ENCODE results near the gene SUGP1.

SUGP1 gene

GRCh38 chr19:19342086-19343015, 22.0 kb upstream of the SUGP1 start:
- DNase-seq (ENCODE audit: low read depth in 2 of 2) = no peak

GRCh38 chr19:19341026-19341425, 20.7 kb upstream of the SUGP1 start:
- no peak for DNase-seq (ENCODE audit: low read depth in 2 of 2)

- no peak for DNase-seq (ENCODE audit: low read depth in 2 of 2)
Measured at GRCh38 chr19:19338082-19338481, 17.8 kb upstream of the SUGP1 start.

- DNase-seq (ENCODE audit: low read depth in 2 of 2) = no peak
Measured at GRCh38 chr19:19337120-19337519, 16.8 kb upstream of the SUGP1 start.

- no peak for DNase-seq (ENCODE audit: low read depth in 2 of 2)
Measured at GRCh38 chr19:19336597-19336996, 16.3 kb upstream of the SUGP1 start.

GRCh38 chr19:19335408-19336158, 15.3 kb upstream of the SUGP1 start:
- DNase-seq (ENCODE audit: low read depth in 2 of 2) = no peak

GRCh38 chr19:19334989-19335344, 14.7 kb upstream of the SUGP1 start:
- no peak for DNase-seq (ENCODE audit: low read depth in 2 of 2)

- no peak for DNase-seq (ENCODE audit: low read depth in 2 of 2)
Measured at GRCh38 chr19:19334063-19334988, 14.0 kb upstream of the SUGP1 start.

- no peak for DNase-seq (ENCODE audit: low read depth in 2 of 2)
Measured at GRCh38 chr19:19329126-19329525, 8.8 kb upstream of the SUGP1 start.

- DNase-seq (ENCODE audit: low read depth in 2 of 2) = no peak
Measured at GRCh38 chr19:19327672-19328071, 7.4 kb upstream of the SUGP1 start.

GRCh38 chr19:19324059-19324770, 3.9 kb upstream of the SUGP1 start:
- no peak for DNase-seq (ENCODE audit: low read depth in 2 of 2)

GRCh38 chr19:19321141-19321577, 850 bp upstream of the SUGP1 start:
- DNase-seq (ENCODE audit: low read depth in 2 of 2) = no peak

GRCh38 chr19:19319732-19320360, 463 bp downstream of the SUGP1 start:
- DNase-seq (ENCODE audit: low read depth in 2 of 2) = no peak

- no peak for DNase-seq (ENCODE audit: low read depth in 2 of 2)
Measured at GRCh38 chr19:19316082-19316481, 4.2 kb downstream of the SUGP1 start.

GRCh38 chr19:19315444-19315843, 4.9 kb downstream of the SUGP1 start:
- DNase-seq (ENCODE audit: low read depth in 2 of 2) = no peak

- DNase-seq (ENCODE audit: low read depth in 2 of 2) = no peak
Measured at GRCh38 chr19:19308373-19308772, 11.9 kb downstream of the SUGP1 start.

GRCh38 chr19:19306191-19306590, 14.1 kb downstream of the SUGP1 start:
- DNase-seq (ENCODE audit: low read depth in 2 of 2) = no peak

GRCh38 chr19:19305696-19306095, 14.6 kb downstream of the SUGP1 start:
- DNase-seq (ENCODE audit: low read depth in 2 of 2) = no peak

GRCh38 chr19:19305066-19305465, 15.2 kb downstream of the SUGP1 start:
- DNase-seq (ENCODE audit: low read depth in 2 of 2) = no peak

GRCh38 chr19:19304186-19304965, 15.9 kb downstream of the SUGP1 start:
- DNase-seq (ENCODE audit: low read depth in 2 of 2) = no peak
